BLaER1 (cell line): ENCODE data around the gene ABHD15.
"Not testable (repeated sequence)": the region's sequence is repeated elsewhere in the genome, so short reads cannot be mapped to it uniquely, and the experiment has no call there.

Experiments
- H3K27ac ChIP-seq: shearing (Covaris generic); formaldehyde crosslinking; 2 replicates; pipeline ENCODE4 v1.8.1; 2022
- H3K27me3 ChIP-seq: shearing (Covaris generic); formaldehyde crosslinking; 2 replicates; pipeline ENCODE4 v1.8.1; 2022
- H3K36me3 ChIP-seq: shearing (Covaris generic); formaldehyde crosslinking; 2 replicates; pipeline ENCODE4 v1.8.1; 2022
- H3K4me1 ChIP-seq: shearing (Covaris generic); formaldehyde crosslinking; 2 replicates; pipeline ENCODE4 v1.8.1; 2022
- H3K4me2 ChIP-seq: shearing (Covaris generic); formaldehyde crosslinking; 2 replicates; pipeline ENCODE4 v1.8.1; 2022
- H3K4me3 ChIP-seq: shearing (Covaris generic); formaldehyde crosslinking; 2 replicates; pipeline ENCODE4 v1.8.1; 2022
- H3K9ac ChIP-seq: shearing (Covaris generic); formaldehyde crosslinking; 2 replicates; pipeline ENCODE4 v1.8.1; 2022
- H3K9me3 ChIP-seq: shearing (Covaris generic); formaldehyde crosslinking; 2 replicates; pipeline ENCODE4 v1.8.1; 2022
- H4K20me1 ChIP-seq: shearing (Covaris generic); formaldehyde crosslinking; 2 replicates; pipeline ENCODE4 v1.8.1; 2022
- Cebpa-rat ChIP-seq: shearing (Covaris generic); IDR thresholded peaks from 2 replicates; pipeline ENCODE4 v1.8.1; 2022

The ABHD15 gene

GRCh38 chr17:29561554-29562517 lies 5.0 kb downstream of the ABHD15 start:
- H3K4me1 ChIP-seq, result peaks cover 89% of the 10 kb centered on the region
- peak overlapping the region; percentile 97 for H3K4me2 ChIP-seq
- H3K9ac ChIP-seq, result peak overlapping the region; percentile 75
- H3K27me3 ChIP-seq, result no peaks in the 10 kb centered on the region
- TF ChIP-seq Cebpa-rat, result no peak
- H4K20me1 ChIP-seq, result peaks cover 10% of the 10 kb centered on the region
- peak overlapping the region; percentile 96 for H3K27ac ChIP-seq
- H3K36me3 ChIP-seq, result peaks cover 23% of the 10 kb centered on the region
- H3K4me3 ChIP-seq, result peak overlapping the region; percentile 48
- no peaks in the 10 kb centered on the region for H3K9me3 ChIP-seq

GRCh38 chr17:29560316-29560715 lies 6.5 kb downstream of the ABHD15 start:
- TF ChIP-seq Cebpa-rat, result no peak
- H3K27me3 ChIP-seq, result no peaks in the 10 kb centered on the region
- peak overlapping the region; percentile 96 for H3K27ac ChIP-seq
- H3K4me1 ChIP-seq, result peaks cover 87% of the 10 kb centered on the region
- H3K4me2 ChIP-seq, result peak overlapping the region; percentile 97
- H3K36me3 ChIP-seq, result peaks cover 23% of the 10 kb centered on the region
- H3K9ac ChIP-seq, result peak overlapping the region; percentile 75
- H4K20me1 ChIP-seq, result peaks cover 10% of the 10 kb centered on the region
- H3K9me3 ChIP-seq, result no peaks in the 10 kb centered on the region
- H3K4me3 ChIP-seq, result peak overlapping the region; percentile 48

GRCh38 chr17:29559640-29560039 lies 7.2 kb downstream of the ABHD15 start:
- Histone ChIP-seq H3K4me2 (peak overlapping the region; percentile 97), H4K20me1 (peaks cover 7% of the 10 kb centered on the region), H3K27me3 (no peaks in the 10 kb centered on the region), H3K27ac (peak overlapping the region; percentile 96), H3K9ac (peak overlapping the region; percentile 75), H3K36me3 (peaks cover 22% of the 10 kb centered on the region), H3K4me1 (peaks cover 80% of the 10 kb centered on the region), H3K4me3 (peak overlapping the region; percentile 40), H3K9me3 (no peaks in the 10 kb centered on the region)
- no peak for TF ChIP-seq Cebpa-rat

- not testable (repeated sequence) for H3K9me3 ChIP-seq, H4K20me1 ChIP-seq, H3K4me3 ChIP-seq, H3K9ac ChIP-seq, H3K27me3 ChIP-seq
- Histone ChIP-seq H3K4me2 (peak overlapping the region; percentile 97), H3K4me1 (peaks cover 65% of the 10 kb centered on the region), H3K27ac (peak overlapping the region; percentile 96), H3K36me3 (peaks cover 20% of the 10 kb centered on the region)
Measured at GRCh38 chr17:29558139-29558538, 8.7 kb downstream of the ABHD15 start.

- peak overlapping the region; percentile 97 for H3K4me2 ChIP-seq
Measured at GRCh38 chr17:29557739-29558116, 9.1 kb downstream of the ABHD15 start.

GRCh38 chr17:29557085-29557738 lies 9.6 kb downstream of the ABHD15 start:
- Histone ChIP-seq H3K9me3 (no peaks in the 10 kb centered on the region), H3K4me2 (peak overlapping the region; percentile 97; the same call in 1 of the 2 replicates), H3K27me3 (no peaks in the 10 kb centered on the region), H4K20me1 (no peaks in the 10 kb centered on the region), H3K27ac (0 out of 2 replicates have a peak overlapping the region, but pooled peaks have one; percentile 45), H3K4me1 (peaks cover 56% of the 10 kb centered on the region), H3K4me3 (no peak overlapping the region), H3K9ac (no peak overlapping the region), H3K36me3 (peaks cover 10% of the 10 kb centered on the region)
- no peak for TF ChIP-seq Cebpa-rat

More at GRCh38 chr17:29557739-29558116, 9.1 kb downstream of the ABHD15 start:
- Histone ChIP-seq H3K9ac (no peak overlapping the region), H3K27me3 (no peaks in the 10 kb centered on the region), H4K20me1 (no peaks in the 10 kb centered on the region), H3K27ac (peak overlapping the region; percentile 45), H3K4me3 (no peak overlapping the region), H3K36me3 (peaks cover 16% of the 10 kb centered on the region), H3K9me3 (no peaks in the 10 kb centered on the region), H3K4me1 (peaks cover 61% of the 10 kb centered on the region)
- TF ChIP-seq Cebpa-rat, result no peak

GRCh38 chr17:29555840-29556239 lies 11.0 kb downstream of the ABHD15 start:
- TF ChIP-seq Cebpa-rat, result no peak
- H3K27ac ChIP-seq, result no peak overlapping the region

GRCh38 chr17:29549177-29549923 lies 17.5 kb downstream of the ABHD15 start:
- no peak overlapping the region for H3K4me3 ChIP-seq
- peaks cover 13% of the 10 kb centered on the region; the same call in 1 of the 2 replicates for H3K4me1 ChIP-seq
- no peaks in the 10 kb centered on the region for H3K27me3 ChIP-seq
- peaks cover 19% of the 10 kb centered on the region; the same call in 1 of the 2 replicates for H3K36me3 ChIP-seq
- no peak overlapping the region for H3K27ac ChIP-seq
- peak overlapping the region; percentile 31; the same call in 1 of the 2 replicates for H3K4me2 ChIP-seq
- no peak overlapping the region for H3K9ac ChIP-seq
- no peaks in the 10 kb centered on the region for H3K9me3 ChIP-seq
- TF ChIP-seq Cebpa-rat, result no peak
- H4K20me1 ChIP-seq, result no peaks in the 10 kb centered on the region

More at GRCh38 chr17:29555840-29556239, 11.0 kb downstream of the ABHD15 start:
- Histone ChIP-seq H3K27me3 (no peaks in the 10 kb centered on the region), H4K20me1 (no peaks in the 10 kb centered on the region), H3K9ac (no peak overlapping the region), H3K36me3 (peaks cover 17% of the 10 kb centered on the region; the same call in 1 of the 2 replicates), H3K4me2 (no peak overlapping the region), H3K4me1 (peaks cover 42% of the 10 kb centered on the region), H3K4me3 (no peak overlapping the region), H3K9me3 (no peaks in the 10 kb centered on the region)

GRCh38 chr17:29546830-29547229 lies 20.0 kb downstream of the ABHD15 start:
- TF ChIP-seq Cebpa-rat, result no peak
- H3K4me1 ChIP-seq, result peaks cover 13% of the 10 kb centered on the region; the same call in 1 of the 2 replicates
- H3K36me3 ChIP-seq, result peaks cover 43% of the 10 kb centered on the region
- H3K27ac ChIP-seq, result no peak overlapping the region
- no peaks in the 10 kb centered on the region for H4K20me1 ChIP-seq
- H3K4me2 ChIP-seq, result no peak overlapping the region
- no peaks in the 10 kb centered on the region for H3K9me3 ChIP-seq
- no peak overlapping the region for H3K9ac ChIP-seq
- H3K27me3 ChIP-seq, result no peaks in the 10 kb centered on the region
- H3K4me3 ChIP-seq, result no peak overlapping the region
